Suprapubic skin (tissue), 3 donors: ENCODE data around the gene CCNF.

Source experiments
- CTCF ChIP-seq, 2 donors: fragments of 200-600 bp in 1 of 2; fragments of 450-650 bp in 1 of 2; sonication (generic) in 1 of 2; IDR thresholded peaks; one replicate each; pipeline ENCODE4 v1.5.1; 2016 to 2019; ENCODE audit warnings: antibody characterized with exemption in 2 of 2, mild to moderate bottlenecking in 1 of 2, moderate library complexity in 1 of 2
- POLR2A ChIP-seq, 2 donors: fragments of 450-650 bp; IDR thresholded peaks; one replicate each; pipeline ENCODE4 v1.6.1; 2017; ENCODE audit warnings: antibody characterized with exemption in 2 of 2, mild to moderate bottlenecking in 2 of 2, moderate library complexity in 2 of 2

- TF ChIP-seq POLR2A (IDR thresholded peaks at IDR 0.05) (no peak), CTCF (IDR thresholded peaks at IDR 0.05) (no peak)
Observed at GRCh38 chr16:2457946-2458345, 28.7 kb downstream of the CCNF start.
